ENCODE results near the gene ACP5.

DNA sequence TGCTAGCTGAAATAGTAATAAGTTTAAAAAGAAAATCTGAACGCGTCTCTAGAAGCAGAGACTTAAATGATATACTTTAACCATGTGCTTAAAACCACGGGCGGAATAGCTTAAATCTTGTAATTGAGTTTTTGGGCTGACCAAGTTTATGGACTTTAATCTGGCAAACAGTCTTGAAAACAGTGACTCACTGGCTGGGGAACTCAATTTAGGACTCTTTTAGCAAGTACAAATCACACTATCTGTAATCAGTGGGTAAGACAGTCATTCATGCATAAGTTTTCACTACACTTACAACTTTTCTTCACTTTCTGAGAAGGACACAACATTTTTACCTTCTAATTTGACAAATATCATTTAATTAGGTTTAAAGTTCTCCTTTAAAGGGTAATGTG lies 46.6 kb upstream of the ACP5 start:
- TF ChIP-seq, protein P1, sequence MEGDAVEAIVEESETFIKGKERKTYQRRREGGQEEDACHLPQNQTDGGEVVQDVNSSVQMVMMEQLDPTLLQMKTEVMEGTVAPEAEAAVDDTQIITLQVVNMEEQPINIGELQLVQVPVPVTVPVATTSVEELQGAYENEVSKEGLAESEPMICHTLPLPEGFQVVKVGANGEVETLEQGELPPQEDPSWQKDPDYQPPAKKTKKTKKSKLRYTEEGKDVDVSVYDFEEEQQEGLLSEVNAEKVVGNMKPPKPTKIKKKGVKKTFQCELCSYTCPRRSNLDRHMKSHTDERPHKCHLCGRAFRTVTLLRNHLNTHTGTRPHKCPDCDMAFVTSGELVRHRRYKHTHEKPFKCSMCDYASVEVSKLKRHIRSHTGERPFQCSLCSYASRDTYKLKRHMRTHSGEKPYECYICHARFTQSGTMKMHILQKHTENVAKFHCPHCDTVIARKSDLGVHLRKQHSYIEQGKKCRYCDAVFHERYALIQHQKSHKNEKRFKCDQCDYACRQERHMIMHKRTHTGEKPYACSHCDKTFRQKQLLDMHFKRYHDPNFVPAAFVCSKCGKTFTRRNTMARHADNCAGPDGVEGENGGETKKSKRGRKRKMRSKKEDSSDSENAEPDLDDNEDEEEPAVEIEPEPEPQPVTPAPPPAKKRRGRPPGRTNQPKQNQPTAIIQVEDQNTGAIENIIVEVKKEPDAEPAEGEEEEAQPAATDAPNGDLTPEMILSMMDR (IDR thresholded peaks at IDR 0.05) = no peak
- no peak for TF ChIP-seq POLR2A (IDR thresholded peaks at IDR 0.05)
